ENCODE measurements around the gene ADAMTS4. TPM values are rescaled to one million over a fixed set of nuclear protein-coding genes. Genes with fewer than 3 reads are reported as not detected.

ADAMTS4 gene, protein sequence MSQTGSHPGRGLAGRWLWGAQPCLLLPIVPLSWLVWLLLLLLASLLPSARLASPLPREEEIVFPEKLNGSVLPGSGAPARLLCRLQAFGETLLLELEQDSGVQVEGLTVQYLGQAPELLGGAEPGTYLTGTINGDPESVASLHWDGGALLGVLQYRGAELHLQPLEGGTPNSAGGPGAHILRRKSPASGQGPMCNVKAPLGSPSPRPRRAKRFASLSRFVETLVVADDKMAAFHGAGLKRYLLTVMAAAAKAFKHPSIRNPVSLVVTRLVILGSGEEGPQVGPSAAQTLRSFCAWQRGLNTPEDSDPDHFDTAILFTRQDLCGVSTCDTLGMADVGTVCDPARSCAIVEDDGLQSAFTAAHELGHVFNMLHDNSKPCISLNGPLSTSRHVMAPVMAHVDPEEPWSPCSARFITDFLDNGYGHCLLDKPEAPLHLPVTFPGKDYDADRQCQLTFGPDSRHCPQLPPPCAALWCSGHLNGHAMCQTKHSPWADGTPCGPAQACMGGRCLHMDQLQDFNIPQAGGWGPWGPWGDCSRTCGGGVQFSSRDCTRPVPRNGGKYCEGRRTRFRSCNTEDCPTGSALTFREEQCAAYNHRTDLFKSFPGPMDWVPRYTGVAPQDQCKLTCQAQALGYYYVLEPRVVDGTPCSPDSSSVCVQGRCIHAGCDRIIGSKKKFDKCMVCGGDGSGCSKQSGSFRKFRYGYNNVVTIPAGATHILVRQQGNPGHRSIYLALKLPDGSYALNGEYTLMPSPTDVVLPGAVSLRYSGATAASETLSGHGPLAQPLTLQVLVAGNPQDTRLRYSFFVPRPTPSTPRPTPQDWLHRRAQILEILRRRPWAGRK
- total RNA-seq: 1.2 TPM in 2 replicates
- long read RNA-seq, full-length matches to known transcripts: 1 of 1 reads
- long read RNA-seq, partial matches to known transcripts: 0 of 1 reads
- long read RNA-seq, other reads (novel, unspliced or antisense): 0 of 1 reads

DNA sequence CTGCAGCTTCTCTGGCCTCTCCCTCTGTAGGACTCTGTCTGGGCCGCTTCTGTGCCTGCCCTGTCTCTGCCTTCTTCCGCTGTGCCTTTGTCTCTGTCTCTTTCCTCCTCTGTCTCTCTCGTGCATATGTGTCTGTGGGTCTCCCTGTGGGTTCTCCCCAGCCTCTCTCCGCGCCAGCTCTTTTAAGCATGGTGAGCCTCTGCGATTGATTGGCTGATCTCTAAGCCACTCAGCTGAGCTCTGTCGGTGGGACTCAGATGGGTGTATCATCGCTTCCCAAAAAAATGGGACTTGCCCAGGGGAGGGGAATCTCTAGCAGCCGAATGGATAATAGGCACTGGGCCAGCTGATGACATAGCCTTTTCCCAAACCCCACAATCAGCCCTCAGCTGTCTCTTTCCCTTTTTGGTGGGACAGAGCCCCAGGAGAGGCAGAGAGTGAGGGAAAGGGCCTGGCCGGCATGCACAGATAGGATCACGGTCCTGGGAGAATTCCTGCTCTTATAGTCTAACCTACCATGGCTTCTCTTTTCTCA lies at the start of gene ADAMTS4:
TSS of gene ADAMTS4 (minus strand) at position 158 of the 535 bp plus-strand sequence. CDS start 427 bp downstream, outside the sequence.
- Mint-ChIP-seq H3K36me3 (ENCODE audit: unreplicated experiment) (peaks cover 2% of the 10 kb centered on the region), H3K27ac (ENCODE audit: unreplicated experiment) (peak within 1 kb of the TSS; percentile 86), H3K27me3 (ENCODE audit: unreplicated experiment) (no peaks in the 10 kb centered on the region), H3K9me3 (ENCODE audit: unreplicated experiment) (no peaks in the 10 kb centered on the region), H3K4me1 (ENCODE audit: unreplicated experiment) (peaks cover 66% of the 10 kb centered on the region), H3K4me3 (ENCODE audit: unreplicated experiment) (peak within 1 kb of the TSS; percentile 65)
- no peak for DNase-seq (ENCODE audit: extremely low spot score, unreplicated experiment)
- TF ChIP-seq, protein P1, sequence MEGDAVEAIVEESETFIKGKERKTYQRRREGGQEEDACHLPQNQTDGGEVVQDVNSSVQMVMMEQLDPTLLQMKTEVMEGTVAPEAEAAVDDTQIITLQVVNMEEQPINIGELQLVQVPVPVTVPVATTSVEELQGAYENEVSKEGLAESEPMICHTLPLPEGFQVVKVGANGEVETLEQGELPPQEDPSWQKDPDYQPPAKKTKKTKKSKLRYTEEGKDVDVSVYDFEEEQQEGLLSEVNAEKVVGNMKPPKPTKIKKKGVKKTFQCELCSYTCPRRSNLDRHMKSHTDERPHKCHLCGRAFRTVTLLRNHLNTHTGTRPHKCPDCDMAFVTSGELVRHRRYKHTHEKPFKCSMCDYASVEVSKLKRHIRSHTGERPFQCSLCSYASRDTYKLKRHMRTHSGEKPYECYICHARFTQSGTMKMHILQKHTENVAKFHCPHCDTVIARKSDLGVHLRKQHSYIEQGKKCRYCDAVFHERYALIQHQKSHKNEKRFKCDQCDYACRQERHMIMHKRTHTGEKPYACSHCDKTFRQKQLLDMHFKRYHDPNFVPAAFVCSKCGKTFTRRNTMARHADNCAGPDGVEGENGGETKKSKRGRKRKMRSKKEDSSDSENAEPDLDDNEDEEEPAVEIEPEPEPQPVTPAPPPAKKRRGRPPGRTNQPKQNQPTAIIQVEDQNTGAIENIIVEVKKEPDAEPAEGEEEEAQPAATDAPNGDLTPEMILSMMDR (IDR thresholded peaks at IDR 0.05): no peak

DNA sequence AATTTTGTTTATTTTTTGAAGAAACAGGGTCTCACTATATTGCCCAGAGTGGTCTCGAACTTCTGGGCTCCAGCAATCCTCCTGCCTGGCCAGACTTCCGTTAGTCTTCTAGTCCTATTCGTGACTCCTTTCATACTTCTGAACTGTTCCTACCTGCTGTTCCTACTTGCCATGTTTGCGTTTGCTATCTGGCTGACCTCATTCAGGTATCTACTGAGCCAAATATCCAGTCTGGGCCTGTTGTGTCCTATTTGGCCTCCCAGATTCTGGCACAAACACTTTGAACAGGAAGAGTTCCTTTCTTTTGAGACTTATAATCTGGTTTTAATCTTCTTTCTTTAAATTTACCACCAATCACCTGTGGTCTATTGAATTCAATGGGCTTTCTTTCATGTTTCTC lies 46.0 kb upstream of the ADAMTS4 start:
- no peak for DNase-seq (ENCODE audit: extremely low spot score, unreplicated experiment)
- Mint-ChIP-seq H3K4me3 (ENCODE audit: unreplicated experiment) (no peak overlapping the region), H3K36me3 (ENCODE audit: unreplicated experiment) (no peaks in the 10 kb centered on the region), H3K27ac (ENCODE audit: unreplicated experiment) (no peak overlapping the region), H3K4me1 (ENCODE audit: unreplicated experiment) (no peaks in the 10 kb centered on the region), H3K9me3 (ENCODE audit: unreplicated experiment) (peaks cover 3% of the 10 kb centered on the region), H3K27me3 (ENCODE audit: unreplicated experiment) (peaks cover 27% of the 10 kb centered on the region)
- TF ChIP-seq, protein P1 (IDR thresholded peaks at IDR 0.05): no peak

DNA sequence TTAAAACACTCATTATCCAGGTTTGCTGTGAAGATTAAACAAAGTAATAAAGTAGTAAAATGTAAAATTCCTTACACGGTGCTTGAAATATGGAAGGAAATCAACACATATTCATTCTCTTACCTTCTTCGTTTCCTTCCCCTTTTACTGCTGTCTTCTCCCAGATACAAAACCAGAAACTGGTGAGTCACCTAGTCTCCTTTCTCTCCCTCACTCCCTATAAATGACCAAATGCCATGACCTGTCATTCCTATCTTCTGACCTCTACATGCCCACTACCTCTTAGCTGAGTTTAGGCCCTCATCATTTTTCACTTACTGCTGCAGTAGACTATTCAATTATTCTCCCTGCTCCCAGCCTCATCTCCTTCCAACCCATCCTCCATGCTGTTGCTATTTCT lies 43.5 kb upstream of the ADAMTS4 start:
- peaks cover 30% of the 10 kb centered on the region for H3K27me3 Mint-ChIP-seq (ENCODE audit: unreplicated experiment)

DNA sequence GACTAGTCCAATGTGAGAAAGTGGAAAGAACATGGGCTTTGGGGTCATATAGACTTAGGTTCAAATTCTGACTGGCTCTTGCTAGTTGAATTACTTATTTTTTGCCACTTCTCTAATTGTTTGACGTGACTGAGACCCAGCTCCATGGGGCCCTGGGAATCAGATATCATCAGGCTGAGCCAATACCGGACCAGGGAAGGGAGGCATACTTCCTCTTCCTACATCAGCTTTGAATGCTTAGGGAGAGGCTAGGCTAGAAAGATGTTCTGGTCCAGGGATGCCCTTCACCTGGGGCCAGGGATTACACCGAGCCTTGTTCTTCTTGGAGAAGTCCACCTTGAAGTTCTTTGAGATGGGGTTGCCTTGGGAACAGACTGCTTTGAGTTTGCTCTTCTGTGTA lies 42.8 kb upstream of the ADAMTS4 start:
- Mint-ChIP-seq H3K4me3 (ENCODE audit: unreplicated experiment) (no peak overlapping the region), H3K27ac (ENCODE audit: unreplicated experiment) (no peak overlapping the region), H3K9me3 (ENCODE audit: unreplicated experiment) (no peaks in the 10 kb centered on the region), H3K4me1 (ENCODE audit: unreplicated experiment) (no peaks in the 10 kb centered on the region), H3K27me3 (ENCODE audit: unreplicated experiment) (peaks cover 26% of the 10 kb centered on the region), H3K36me3 (ENCODE audit: unreplicated experiment) (no peaks in the 10 kb centered on the region)
- TF ChIP-seq, protein P1 (IDR thresholded peaks at IDR 0.05): no peak
- no peak for DNase-seq (ENCODE audit: extremely low spot score, unreplicated experiment)

More for the DNA sequence above, 43.5 kb upstream of the ADAMTS4 start:
- no peak for DNase-seq (ENCODE audit: extremely low spot score, unreplicated experiment)
- Mint-ChIP-seq H3K4me1 (ENCODE audit: unreplicated experiment) (no peaks in the 10 kb centered on the region), H3K9me3 (ENCODE audit: unreplicated experiment) (no peaks in the 10 kb centered on the region), H3K36me3 (ENCODE audit: unreplicated experiment) (no peaks in the 10 kb centered on the region), H3K4me3 (ENCODE audit: unreplicated experiment) (no peak overlapping the region), H3K27ac (ENCODE audit: unreplicated experiment) (no peak overlapping the region)
- TF ChIP-seq, protein P1 (IDR thresholded peaks at IDR 0.05): no peak

Measured in osteocyte (in vitro differentiated cells).